Measurements from ENCODE around the gene SLC34A3.

Gene SLC34A3

DNA sequence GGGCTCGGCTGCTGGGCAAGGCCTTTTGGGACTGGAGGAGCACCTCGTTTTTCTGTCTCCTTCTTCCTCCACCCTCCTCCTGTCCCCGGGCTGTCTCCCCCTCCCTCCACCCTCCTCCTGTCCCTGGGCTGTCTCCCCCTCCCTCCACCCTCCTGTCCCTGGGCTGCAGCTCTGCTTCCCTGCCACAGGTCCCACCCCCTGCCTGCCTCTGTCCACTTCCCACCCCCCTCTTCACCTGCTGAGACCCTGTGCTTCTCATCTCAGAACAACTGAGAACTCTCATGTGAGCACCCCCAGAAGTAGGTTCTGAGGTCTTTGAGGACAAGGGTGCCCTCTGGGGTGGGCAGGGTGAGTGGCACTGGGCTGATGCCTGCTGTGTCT, 41.0 kb downstream of the SLC34A3 start:
- Histone ChIP-seq H3K27me3 (ENCODE audit: insufficient read depth, low read length, poor library complexity) (no peaks in the 10 kb centered on the region), H3K9ac (ENCODE audit: low read length) (no peak overlapping the region), H3K18ac (ENCODE audit: low read length) (no peak overlapping the region), H2BK120ac (ENCODE audit: low read depth, low read length) (no peak overlapping the region), H3K79me2 (ENCODE audit: control insufficient read depth, insufficient read depth, low read length) (no peaks in the 10 kb centered on the region), H3K27ac (ENCODE audit: low read depth, low read length) (no peak overlapping the region), H2BK15ac (replicated peaks; ENCODE audit: low read depth) (no peak overlapping the region), H3K4ac (ENCODE audit: low read depth, low read length) (no peak overlapping the region), H3K4me2 (ENCODE audit: low read length) (no peak overlapping the region), H3K23ac (ENCODE audit: low read length) (no peak overlapping the region), H4K8ac (ENCODE audit: low read depth, low read length) (no peak overlapping the region), H3K36me3 (ENCODE audit: control insufficient read depth, insufficient read depth, low read length) (peaks cover 4% of the 10 kb centered on the region), H3K4me1 (ENCODE audit: control insufficient read depth, low read depth, low read length) (peaks cover 4% of the 10 kb centered on the region), H2BK5ac (ENCODE audit: low read length) (no peak overlapping the region), H3K79me1 (ENCODE audit: low read length) (peaks cover 5% of the 10 kb centered on the region), H4K5ac (ENCODE audit: low read length) (no peak overlapping the region), H2AK5ac (ENCODE audit: low read length) (no peak overlapping the region), H3K56ac (ENCODE audit: low read length) (no peak overlapping the region), H3K4me3 (ENCODE audit: low read length) (no peak overlapping the region)
- no CpG with 5 or more reads among the region's 3 CpGs for WGBS (ENCODE audit: extremely low coverage, insufficient coverage, low lambda C conversion rate)
- DNase-seq, result no peak

- Histone ChIP-seq H3K79me1 (ENCODE audit: low read length) (peaks cover 5% of the 10 kb centered on the region), H2BK5ac (ENCODE audit: low read length) (no peak overlapping the region), H3K56ac (ENCODE audit: low read length) (no peak overlapping the region), H3K27me3 (ENCODE audit: insufficient read depth, low read length, poor library complexity) (no peaks in the 10 kb centered on the region), H3K4me1 (ENCODE audit: control insufficient read depth, low read depth, low read length) (peaks cover 7% of the 10 kb centered on the region), H3K23ac (ENCODE audit: low read length) (no peak overlapping the region), H3K18ac (ENCODE audit: low read length) (no peak overlapping the region), H3K4ac (ENCODE audit: low read depth, low read length) (no peak overlapping the region), H2AK5ac (ENCODE audit: low read length) (no peak overlapping the region), H2BK120ac (ENCODE audit: low read depth, low read length) (no peak overlapping the region), H3K36me3 (ENCODE audit: control insufficient read depth, insufficient read depth, low read length) (peaks cover 2% of the 10 kb centered on the region), H4K5ac (ENCODE audit: low read length) (no peak overlapping the region), H3K79me2 (ENCODE audit: control insufficient read depth, insufficient read depth, low read length) (no peaks in the 10 kb centered on the region), H3K27ac (ENCODE audit: low read depth, low read length) (no peak overlapping the region), H3K4me3 (ENCODE audit: low read length) (no peak overlapping the region), H4K8ac (ENCODE audit: low read depth, low read length) (no peak overlapping the region), H2BK15ac (replicated peaks; ENCODE audit: low read depth) (no peak overlapping the region), H3K9ac (ENCODE audit: low read length) (no peak overlapping the region), H3K4me2 (ENCODE audit: low read length) (no peak overlapping the region)
- no CpG with 5 or more reads among the region's 39 CpGs for WGBS (ENCODE audit: extremely low coverage, insufficient coverage, low lambda C conversion rate)
- no peak for DNase-seq
Measured at GRCh38 chr9:137272241-137273094, 41.8 kb downstream of the SLC34A3 start.

- whole genome bisulfite sequencing (ENCODE audit: extremely low coverage, insufficient coverage, low lambda C conversion rate), result no CpG with 5 or more reads among the region's 13 CpGs
- Histone ChIP-seq H3K4me3 (ENCODE audit: low read length) (no peak overlapping the region), H3K9ac (ENCODE audit: low read length) (no peak overlapping the region), H3K56ac (ENCODE audit: low read length) (no peak overlapping the region), H3K4me1 (ENCODE audit: control insufficient read depth, low read depth, low read length) (peaks cover 7% of the 10 kb centered on the region), H3K27me3 (ENCODE audit: insufficient read depth, low read length, poor library complexity) (no peaks in the 10 kb centered on the region), H3K4me2 (ENCODE audit: low read length) (no peak overlapping the region), H3K27ac (ENCODE audit: low read depth, low read length) (no peak overlapping the region), H3K79me1 (ENCODE audit: low read length) (peaks cover 5% of the 10 kb centered on the region), H3K79me2 (ENCODE audit: control insufficient read depth, insufficient read depth, low read length) (no peaks in the 10 kb centered on the region), H3K36me3 (ENCODE audit: control insufficient read depth, insufficient read depth, low read length) (peaks cover 2% of the 10 kb centered on the region), H2BK15ac (replicated peaks; ENCODE audit: low read depth) (no peak overlapping the region), H4K8ac (ENCODE audit: low read depth, low read length) (no peak overlapping the region), H2BK5ac (ENCODE audit: low read length) (no peak overlapping the region), H3K18ac (ENCODE audit: low read length) (no peak overlapping the region), H2BK120ac (ENCODE audit: low read depth, low read length) (no peak overlapping the region), H3K4ac (ENCODE audit: low read depth, low read length) (no peak overlapping the region), H4K5ac (ENCODE audit: low read length) (no peak overlapping the region), H3K23ac (ENCODE audit: low read length) (no peak overlapping the region), H2AK5ac (ENCODE audit: low read length) (no peak overlapping the region)
- DNase-seq, result no peak
Measured at GRCh38 chr9:137273095-137273490, 42.4 kb downstream of the SLC34A3 start.

GRCh38 chr9:137273611-137274320, 43.1 kb downstream of the SLC34A3 start:
- Histone ChIP-seq H3K23ac (ENCODE audit: low read length) (no peak overlapping the region), H3K4ac (ENCODE audit: low read depth, low read length) (no peak overlapping the region), H3K27ac (ENCODE audit: low read depth, low read length) (no peak overlapping the region), H3K79me1 (ENCODE audit: low read length) (peaks cover 4% of the 10 kb centered on the region), H3K9ac (ENCODE audit: low read length) (no peak overlapping the region), H2BK120ac (ENCODE audit: low read depth, low read length) (no peak overlapping the region), H4K5ac (ENCODE audit: low read length) (no peak overlapping the region), H3K18ac (ENCODE audit: low read length) (no peak overlapping the region), H2BK15ac (replicated peaks; ENCODE audit: low read depth) (no peak overlapping the region), H3K79me2 (ENCODE audit: control insufficient read depth, insufficient read depth, low read length) (no peaks in the 10 kb centered on the region), H3K36me3 (ENCODE audit: control insufficient read depth, insufficient read depth, low read length) (peaks cover 1% of the 10 kb centered on the region), H3K27me3 (ENCODE audit: insufficient read depth, low read length, poor library complexity) (no peaks in the 10 kb centered on the region), H3K4me1 (ENCODE audit: control insufficient read depth, low read depth, low read length) (peaks cover 7% of the 10 kb centered on the region), H2BK5ac (ENCODE audit: low read length) (no peak overlapping the region), H2AK5ac (ENCODE audit: low read length) (no peak overlapping the region), H3K4me3 (ENCODE audit: low read length) (no peak overlapping the region), H4K8ac (ENCODE audit: low read depth, low read length) (no peak overlapping the region), H3K4me2 (ENCODE audit: low read length) (no peak overlapping the region), H3K56ac (ENCODE audit: low read length) (no peak overlapping the region)
- DNase-seq, result no peak
- no CpG with 5 or more reads among the region's 15 CpGs for WGBS (ENCODE audit: extremely low coverage, insufficient coverage, low lambda C conversion rate)

- Histone ChIP-seq H3K9ac (ENCODE audit: low read length) (no peak overlapping the region), H3K4me1 (ENCODE audit: control insufficient read depth, low read depth, low read length) (peaks cover 7% of the 10 kb centered on the region), H2BK15ac (replicated peaks; ENCODE audit: low read depth) (no peak overlapping the region), H3K23ac (ENCODE audit: low read length) (no peak overlapping the region), H3K79me2 (ENCODE audit: control insufficient read depth, insufficient read depth, low read length) (no peaks in the 10 kb centered on the region), H3K27ac (ENCODE audit: low read depth, low read length) (no peak overlapping the region), H3K27me3 (ENCODE audit: insufficient read depth, low read length, poor library complexity) (no peaks in the 10 kb centered on the region), H2BK120ac (ENCODE audit: low read depth, low read length) (no peak overlapping the region), H3K56ac (ENCODE audit: low read length) (no peak overlapping the region), H3K79me1 (ENCODE audit: low read length) (peaks cover 3% of the 10 kb centered on the region), H2AK5ac (ENCODE audit: low read length) (no peak overlapping the region), H3K18ac (ENCODE audit: low read length) (no peak overlapping the region), H3K36me3 (ENCODE audit: control insufficient read depth, insufficient read depth, low read length) (no peaks in the 10 kb centered on the region), H4K8ac (ENCODE audit: low read depth, low read length) (no peak overlapping the region), H3K4me2 (ENCODE audit: low read length) (no peak overlapping the region), H3K4ac (ENCODE audit: low read depth, low read length) (no peak overlapping the region), H3K4me3 (ENCODE audit: low read length) (no peak overlapping the region), H4K5ac (ENCODE audit: low read length) (no peak overlapping the region), H2BK5ac (ENCODE audit: low read length) (no peak overlapping the region)
- WGBS (ENCODE audit: extremely low coverage, insufficient coverage, low lambda C conversion rate), result no CpG with 5 or more reads among the region's 10 CpGs
- DNase-seq, result no peak
Measured at GRCh38 chr9:137275203-137275587, 44.5 kb downstream of the SLC34A3 start.

Data from mesendoderm (in vitro differentiated cells).